Glutamatergic neuron (in vitro differentiated cells): ENCODE measurements around the gene FAM174C. TPM values are rescaled to one million over a fixed set of nuclear protein-coding genes. Genes with fewer than 3 reads are reported as not detected.

ENCODE experiments used
- DNase-seq: peaks from one replicate; pipeline ENCODE4 v3.0.0; 2022
- H3K27ac Mint-ChIP-seq: one replicate; pipeline ENCODE4 v1.8.0; 2020; ENCODE audit warnings: mild to moderate bottlenecking, mixed read lengths, inconsistent platforms; ENCODE audit not compliant: unreplicated experiment
- H3K27me3 Mint-ChIP-seq: one replicate; pipeline ENCODE4 v1.8.0; 2020; ENCODE audit warnings: mild to moderate bottlenecking, moderate library complexity, mixed read lengths, inconsistent platforms; ENCODE audit not compliant: unreplicated experiment
- H3K36me3 Mint-ChIP-seq: one replicate; pipeline ENCODE4 v1.8.0; 2020; ENCODE audit warnings: mild to moderate bottlenecking, mixed read lengths, inconsistent platforms; ENCODE audit not compliant: unreplicated experiment
- H3K4me1 Mint-ChIP-seq: one replicate; pipeline ENCODE4 v1.8.0; 2020; ENCODE audit warnings: mild to moderate bottlenecking, low read depth, mixed read lengths, inconsistent platforms; ENCODE audit not compliant: unreplicated experiment
- H3K4me3 Mint-ChIP-seq: one replicate; pipeline ENCODE4 v1.8.0; 2020; ENCODE audit warnings: mild to moderate bottlenecking, mixed read lengths, inconsistent platforms; ENCODE audit not compliant: unreplicated experiment
- H3K9me3 Mint-ChIP-seq: one replicate; pipeline ENCODE4 v1.8.0; 2020; ENCODE audit warnings: mild to moderate bottlenecking, moderate library complexity, mixed read lengths, inconsistent platforms; ENCODE audit not compliant: unreplicated experiment
- CTCF ChIP-seq: fragments of 200-600 bp; sonication (generic); IDR thresholded peaks from one replicate; pipeline ENCODE4 v1.5.0; 2021; ENCODE audit not compliant: partially characterized antibody, unreplicated experiment
- total RNA-seq: library from RNA; stranded (reverse); fragmentation: NEBNext Ultra II Directional; extraction: Animal tissue kit (Norgen Biotek cat#: 25700); gene quantifications from one replicate; pipeline ENCODE4 v1.2.1, GENCODE V29; 2021; ENCODE audit not compliant: unreplicated experiment

FAM174C gene
- total RNA-seq, 1 donor from 2014 or later, result 17.3 TPM

- Mint-ChIP-seq H3K9me3 (peaks cover 19% of the 10 kb centered on the region), H3K27ac (peak overlapping the region; percentile 94), H3K4me3 (peak overlapping the region; percentile 94), H3K4me1 (peaks cover 6% of the 10 kb centered on the region), H3K36me3 (no peaks in the 10 kb centered on the region), H3K27me3 (peaks cover 11% of the 10 kb centered on the region)
- no peak for DNase-seq
- no peak for TF ChIP-seq CTCF
These were observed 23.0 kb upstream of the FAM174C start for GRCh38 chr19:1252221-1252820.

- Mint-ChIP-seq H3K4me1 (peaks cover 11% of the 10 kb centered on the region), H3K36me3 (no peaks in the 10 kb centered on the region), H3K27ac (no peak overlapping the region), H3K27me3 (peaks cover 16% of the 10 kb centered on the region), H3K4me3 (peak overlapping the region; percentile 57), H3K9me3 (peaks cover 24% of the 10 kb centered on the region)
- no peak for DNase-seq
- TF ChIP-seq CTCF, result no peak
These were observed 22.4 kb upstream of the FAM174C start for GRCh38 chr19:1252821-1253513.

GRCh38 chr19:1253514-1254080 is 21.7 kb upstream of the FAM174C start:
- Mint-ChIP-seq H3K4me3 (peak overlapping the region; percentile 57), H3K36me3 (no peaks in the 10 kb centered on the region), H3K27me3 (peaks cover 16% of the 10 kb centered on the region), H3K27ac (no peak overlapping the region), H3K4me1 (peaks cover 13% of the 10 kb centered on the region), H3K9me3 (peaks cover 26% of the 10 kb centered on the region)
- DNase-seq, result no peak
- TF ChIP-seq CTCF, result no peak

- peaks cover 28% of the 10 kb centered on the region for H3K9me3 Mint-ChIP-seq
- no peak for DNase-seq
- peaks cover 13% of the 10 kb centered on the region for H3K4me1 Mint-ChIP-seq
- peaks cover 16% of the 10 kb centered on the region for H3K27me3 Mint-ChIP-seq
- no peak overlapping the region for H3K27ac Mint-ChIP-seq
- no peak overlapping the region for H3K4me3 Mint-ChIP-seq
- no peak for TF ChIP-seq CTCF
- no peaks in the 10 kb centered on the region for H3K36me3 Mint-ChIP-seq
These were observed 21.2 kb upstream of the FAM174C start for GRCh38 chr19:1254081-1254527.

GRCh38 chr19:1254530-1255185 is 20.7 kb upstream of the FAM174C start:
- no peak for DNase-seq
- peak overlapping the region; percentile 71 for H3K4me3 Mint-ChIP-seq
- no peak for TF ChIP-seq CTCF
- H3K27me3 Mint-ChIP-seq, result peaks cover 17% of the 10 kb centered on the region
- H3K9me3 Mint-ChIP-seq, result peaks cover 28% of the 10 kb centered on the region
- H3K4me1 Mint-ChIP-seq, result peaks cover 13% of the 10 kb centered on the region
- H3K27ac Mint-ChIP-seq, result peak overlapping the region; percentile 73
- H3K36me3 Mint-ChIP-seq, result no peaks in the 10 kb centered on the region
